HepG2 (cell line): ENCODE data around the gene LRR1. TPM values are rescaled to one million over a fixed set of nuclear protein-coding genes. Genes with fewer than 3 reads are reported as not detected.

Experiments used
- AKNA ChIP-seq: sonication (generic); formaldehyde crosslinking; IDR thresholded peaks from 2 replicates; pipeline ENCODE4 v1.4.0; 2020; ENCODE audit warnings: missing genetic modification reagents, borderline replicate concordance
- CENPX ChIP-seq: sonication (generic); formaldehyde crosslinking; IDR thresholded peaks from 2 replicates; pipeline ENCODE4 v1.9.0; 2021; ENCODE audit warnings: mild to moderate bottlenecking, missing genetic modification reagents, moderate library complexity
- DNMT3B ChIP-seq: conservative IDR thresholded peaks from 2 replicates; pipeline ENCODE4 v1.6.1; 2016; ENCODE audit warnings: missing biosample characterization, control low read depth
- GABPA ChIP-seq, 2 experiments: IDR thresholded peaks; 2 replicates each; pipeline ENCODE4 v1.6.1; 2011 to 2016; ENCODE audit warnings: low read depth in 2 of 2, low read length in 1 of 2, missing biosample characterization in 1 of 2, missing genetic modification characterization in 1 of 2
- HINFP ChIP-seq: sonication (generic); formaldehyde crosslinking; IDR thresholded peaks from 2 replicates; pipeline ENCODE4 v1.4.0; 2020; ENCODE audit warnings: low read depth, mild to moderate bottlenecking, missing genetic modification reagents
- MAZ ChIP-seq, 2 experiments: sonication (generic) in 1 of 2; formaldehyde crosslinking in 1 of 2; IDR thresholded peaks; 2 replicates each; pipeline versions ENCODE4 v1.5.0 to v1.6.1; 2012 to 2020; ENCODE audit warnings: low read depth in 2 of 2, mild to moderate bottlenecking in 2 of 2, borderline replicate concordance in 1 of 2, improper control_type of control experiment in 1 of 2, low read length in 1 of 2, missing genetic modification reagents in 1 of 2, moderate library complexity in 1 of 2
- NR2F2 ChIP-seq: IDR thresholded peaks from 2 replicates; pipeline ENCODE4 v1.6.1; 2012; ENCODE audit warnings: low read depth, inconsistent platforms, borderline replicate concordance
- REPIN1 ChIP-seq: sonication (generic); formaldehyde crosslinking; IDR thresholded peaks from 2 replicates; pipeline ENCODE4 v1.8.0; 2022; ENCODE audit warnings: missing genetic modification reagents, low read depth, mild to moderate bottlenecking, borderline replicate concordance
- SKIL ChIP-seq: sonication (generic); formaldehyde crosslinking; IDR thresholded peaks from 2 replicates; pipeline ENCODE4 v1.8.0; 2022; ENCODE audit warnings: missing genetic modification reagents, mild to moderate bottlenecking, moderate library complexity, borderline replicate concordance
- SP2 ChIP-seq: sonication (generic); formaldehyde crosslinking; IDR thresholded peaks from 2 replicates; pipeline ENCODE4 v1.5.1; 2020; ENCODE audit warnings: mild to moderate bottlenecking, missing genetic modification reagents
- XRCC5 ChIP-seq: fragments of 200-400 bp; formaldehyde crosslinking; optimal IDR thresholded peaks from 2 replicates; pipeline ENCODE3; 2017; ENCODE audit warnings: mild to moderate bottlenecking, low read length
- ZFP1 ChIP-seq: IDR thresholded peaks from 2 replicates; pipeline ENCODE4 v1.6.1; 2016
- ZKSCAN8 ChIP-seq: IDR thresholded peaks from 2 replicates; pipeline ENCODE4 v1.6.1; 2016; ENCODE audit warnings: borderline replicate concordance, missing genetic modification reagents, missing compliant biosample characterization
- ZNF451 ChIP-seq: sonication (generic); formaldehyde crosslinking; IDR thresholded peaks from 2 replicates; pipeline ENCODE4 v1.5.0; 2020; ENCODE audit warnings: mild to moderate bottlenecking, missing genetic modification reagents
- ZNF605 ChIP-seq: sonication (generic); formaldehyde crosslinking; IDR thresholded peaks from 2 replicates; pipeline ENCODE4 v1.8.0; 2022; ENCODE audit warnings: mild to moderate bottlenecking, missing genetic modification reagents
- ZNF781 ChIP-seq: sonication (generic); formaldehyde crosslinking; IDR thresholded peaks from 2 replicates; pipeline ENCODE4 v1.5.1; 2020; ENCODE audit warnings: borderline replicate concordance, mild to moderate bottlenecking, missing genetic modification reagents; ENCODE audit errors: not compliant biosample characterization
- ZNF878 ChIP-seq: sonication (generic); formaldehyde crosslinking; IDR thresholded peaks from 2 replicates; pipeline ENCODE4 v1.8.1; 2023; ENCODE audit warnings: mild to moderate bottlenecking, missing genetic modification reagents, moderate library complexity
- polyA plus RNA-seq, 8 experiments: library from polyadenylated mRNA; depleted of rRNA in 3 of 8; stranded (reverse) in 7 of 8; unstranded in 1 of 8; fragments of >200 nt; fragmentation: Illumina TruSeq in 4 of 8; extraction: Trizol in 4 of 8; gene quantifications; 2 replicates each; pipeline versions ENCODE4 v1.2.1 to v1.2.3, GENCODE V29; 2011 to 2016; ENCODE audit warnings: low read depth in 4 of 8, missing spikeins in 1 of 8, mixed read lengths in 1 of 8; ENCODE audit not compliant: insufficient read depth in 1 of 8
- total RNA-seq, 5 experiments: library from RNA; depleted of rRNA; stranded (reverse); fragments of >200 nt; fragmentation: Illumina TruSeq; extraction: Trizol; gene quantifications; 2 replicates each; pipeline ENCODE4 v1.2.3, GENCODE V29; 2016; ENCODE audit warnings: low read depth in 1 of 5

The LRR1 gene
- total and polyA plus RNA-seq, 2 of the 13 experiments (the other 11 are each of a cell fraction or from before 2014, with no cell fraction given): 7.0 to 36.2 TPM

- no peak for TF ChIP-seq GABPA (IDR thresholded peaks at IDR 0.05; ENCODE audit: low read depth, low read length)
- no peak for TF ChIP-seq GABPA (CRISPR knock-in tag; IDR thresholded peaks at IDR 0.05; ENCODE audit: low read depth)
- TF ChIP-seq REPIN1 (CRISPR knock-in tag): peak; percentile 81; the same call in 1 of the 2 replicates
- peak; percentile 82 for TF ChIP-seq ZNF878 (CRISPR knock-in tag)
- no peak for TF ChIP-seq HINFP (CRISPR knock-in tag)
- no peak for TF ChIP-seq SP2
- TF ChIP-seq NR2F2: peak; percentile 70
- no peak for TF ChIP-seq CENPX (CRISPR knock-in tag)
- TF ChIP-seq ZNF781 (CRISPR knock-in tag): peak; percentile 17
- TF ChIP-seq ZKSCAN8 (CRISPR knock-in tag): peak; percentile 93
- TF ChIP-seq SKIL (CRISPR knock-in tag): 0 out of 2 replicates have a peak, but pooled peaks have one; percentile 19
- TF ChIP-seq ZNF605: peak; percentile 82
- TF ChIP-seq DNMT3B (CRISPR knock-in tag): no peak
- no peak for TF ChIP-seq ZNF451 (CRISPR knock-in tag)
- TF ChIP-seq ZFP1 (CRISPR knock-in tag): peak; percentile 86
- TF ChIP-seq XRCC5: peak; percentile 30
- TF ChIP-seq MAZ (IDR thresholded peaks at IDR 0.05; ENCODE audit: borderline replicate concordance, low read depth, low read length): no peak
- TF ChIP-seq MAZ (CRISPR knock-in tag; IDR thresholded peaks at IDR 0.05; ENCODE audit: low read depth): 0 out of 2 replicates have a peak, but pooled peaks have one; percentile 24
- no peak for TF ChIP-seq AKNA (CRISPR knock-in tag)
These were observed 43.0 kb downstream of the LRR1 start (continued) for GRCh38 chr14:49641697-49642129.
